Esophagus muscularis mucosa (tissue), 4 donors: ENCODE measurements around the gene PLA2R1. TPM values are rescaled to one million over a fixed set of nuclear protein-coding genes. Genes with fewer than 3 reads are reported as not detected.

Source experiments
- DNase-seq: peaks from one replicate; pipeline ENCODE4 v3.0.0-alpha.2; 2017; ENCODE audit errors: extremely low spot score
- H3K27ac ChIP-seq, 4 donors: fragments of 200-600 bp; sonication (generic); replicated peaks in 1 of 4; 1 replicate in 3 of 4; 2 replicates in 1 of 4; pipeline ENCODE4 v1.5.1; 2016 to 2019; ENCODE audit warnings: mild to moderate bottlenecking in 1 of 4
- H3K27me3 ChIP-seq, 4 donors: fragments of 200-600 bp; sonication (generic); one replicate each; pipeline versions ENCODE4 v1.5.1 to v1.6.0; 2016 to 2019
- H3K36me3 ChIP-seq, 4 donors: fragments of 200-600 bp; sonication (generic); one replicate each; pipeline ENCODE4 v1.5.1; 2016 to 2019
- H3K4me1 ChIP-seq, 4 donors: fragments of 200-600 bp; sonication (generic); one replicate each; pipeline ENCODE4 v1.5.1; 2016 to 2019
- H3K4me3 ChIP-seq, 4 donors: fragments of 200-600 bp; sonication (generic); 1 replicate in 2 of 4; 2 replicates in 2 of 4; pipeline ENCODE4 v1.5.1; 2016 to 2019; ENCODE audit warnings: mild to moderate bottlenecking in 4 of 4, moderate library complexity in 1 of 4
- H3K9me3 ChIP-seq, 4 donors: fragments of 200-600 bp; sonication (generic); 1 replicate in 3 of 4; 2 replicates in 1 of 4; pipeline ENCODE4 v1.5.1; 2016 to 2019
- CTCF ChIP-seq, 3 experiments: fragments of 200-600 bp in 2 of 3; fragments of 450-650 bp in 1 of 3; sonication (generic) in 2 of 3; IDR thresholded peaks; one replicate each; pipeline ENCODE4 v1.5.1; 2017 to 2019; ENCODE audit warnings: antibody characterized with exemption in 3 of 3, mild to moderate bottlenecking in 2 of 3, moderate library complexity in 1 of 3
- EP300 ChIP-seq: sonication (generic); formaldehyde crosslinking; IDR thresholded peaks from one replicate; pipeline ENCODE4 v1.6.1; 2017; ENCODE audit warnings: antibody characterized with exemption
- POLR2A ChIP-seq: fragments of 450-650 bp; IDR thresholded peaks from one replicate; pipeline ENCODE4 v1.6.1; 2017; ENCODE audit warnings: antibody characterized with exemption, moderate library complexity, mild to moderate bottlenecking, low read depth
- POLR2AphosphoS5 ChIP-seq, 2 donors: sonication (generic); formaldehyde crosslinking; IDR thresholded peaks; one replicate each; pipeline ENCODE4 v1.6.1; 2017; ENCODE audit warnings: antibody characterized with exemption in 2 of 2
- WGBS: methylation state at CpG from one replicate; pipeline ENCODE4 v1.1.5; 2018; 5-methylcytosine and 5-hydroxymethylcytosine counted together
- intact Hi-C: fragments of 100-400 bp; cut with DNase I; formaldehyde crosslinking; loops from one replicate; pipeline ENCODE4 v1.15.1; 2023
- total RNA-seq, 4 donors: library from RNA; depleted of rRNA; stranded (reverse); fragments of >200 nt; gene quantifications; one replicate each; pipeline versions ENCODE4 v1.1.0 to v1.2.1, GENCODE V29; 2016

Gene PLA2R1
- total RNA-seq, 4 donors from 2014 or later: 2.8 to 6.4 (median 5.1) TPM

- Histone ChIP-seq H3K9me3 (no peaks in the 10 kb centered on the region), H3K4me3 (no peak overlapping the region), H3K36me3 (peaks cover 0 to 10% (median 3%) of the 10 kb centered on the region in 4 donors), H3K27ac (no peak overlapping the region), H3K27me3 (no peaks in the 10 kb centered on the region), H3K4me1 (peaks cover 0 to 10% (median 9%) of the 10 kb centered on the region in 4 donors)
- no peak for TF ChIP-seq CTCF (IDR thresholded peaks at IDR 0.05)
- no peak for TF ChIP-seq POLR2A
- no peak for TF ChIP-seq POLR2AphosphoS5 (IDR thresholded peaks at IDR 0.05)
- TF ChIP-seq EP300: no peak
- 98% methylated on average over 4 of the region's 4 CpGs for WGBS
- no peak for DNase-seq
- intact Hi-C loops: no loop called here
Measured at GRCh38 chr2:159988412-159988970, 73.9 kb downstream of the PLA2R1 start.

DNA sequence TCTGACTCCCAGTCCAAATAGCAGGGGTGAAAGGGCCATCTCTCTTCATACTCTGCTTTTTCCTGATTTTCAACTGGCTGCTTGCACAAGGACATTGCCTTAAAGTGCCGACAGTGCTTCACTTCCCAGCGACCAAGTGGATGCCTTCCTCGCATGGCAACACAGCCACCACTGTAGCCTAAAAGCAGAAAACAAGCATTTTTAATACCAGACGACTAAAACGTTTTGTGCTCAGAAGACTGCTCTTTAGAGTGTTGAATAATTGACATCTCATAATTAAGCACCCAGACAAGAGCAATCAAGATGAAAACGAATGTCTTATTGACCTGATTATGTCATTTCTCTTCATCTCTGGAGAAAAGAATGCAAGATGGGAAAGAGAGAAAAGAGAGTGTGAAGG is 75.2 kb downstream of the PLA2R1 start:
- Histone ChIP-seq H3K27ac (no peak overlapping the region), H3K4me3 (no peak overlapping the region), H3K27me3 (no peaks in the 10 kb centered on the region), H3K9me3 (no peaks in the 10 kb centered on the region), H3K36me3 (peaks cover 0 to 10% (median 3%) of the 10 kb centered on the region in 4 donors), H3K4me1 (peaks cover 2 to 24% (median 21%) of the 10 kb centered on the region in 4 donors)
- no peak for DNase-seq
- WGBS: 84% methylated on average over 6 of the region's 6 CpGs
- intact Hi-C loops: no loop called here
- no peak for TF ChIP-seq EP300
- TF ChIP-seq POLR2A: no peak
- no peak for TF ChIP-seq CTCF (IDR thresholded peaks at IDR 0.05)
- no peak for TF ChIP-seq POLR2AphosphoS5 (IDR thresholded peaks at IDR 0.05)

DNA sequence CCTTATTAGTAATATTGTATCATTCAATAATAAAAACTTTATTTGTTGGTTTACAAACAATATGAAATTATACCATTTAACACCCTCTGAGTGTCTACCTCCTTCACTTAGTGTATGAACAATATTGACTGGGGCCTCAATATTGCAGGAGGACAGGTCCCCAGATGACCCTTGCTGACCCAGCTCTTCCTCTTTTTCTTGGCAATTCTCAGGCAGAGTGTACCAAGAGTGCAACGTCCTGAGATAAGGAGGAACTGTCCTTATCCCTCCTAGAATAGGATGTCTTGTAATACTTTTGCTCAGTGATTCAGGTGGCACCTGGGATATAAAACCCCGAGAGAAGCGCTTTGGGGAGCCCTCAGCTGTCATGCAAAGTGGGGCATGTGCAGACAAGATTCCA is 76.8 kb downstream of the PLA2R1 start:
- peaks cover 0 to 10% (median 3%) of the 10 kb centered on the region in 4 donors for H3K36me3 ChIP-seq
- DNase-seq: no peak
- H3K4me1 ChIP-seq: peaks cover 3 to 29% (median 27%) of the 10 kb centered on the region in 4 donors
- 93% methylated on average over 3 of the region's 3 CpGs for WGBS
- H3K27ac ChIP-seq: no peak overlapping the region
- no peaks in the 10 kb centered on the region for H3K27me3 ChIP-seq
- no peaks in the 10 kb centered on the region for H3K9me3 ChIP-seq
- H3K4me3 ChIP-seq: no peak overlapping the region
- TF ChIP-seq EP300 (no peak), CTCF (IDR thresholded peaks at IDR 0.05) (no peak), POLR2AphosphoS5 (IDR thresholded peaks at IDR 0.05) (no peak), POLR2A (no peak)
- intact Hi-C loops: no loop called here

GRCh38 chr2:159984034-159984433 is 78.4 kb downstream of the PLA2R1 start:
- intact Hi-C loops: no loop called here
- TF ChIP-seq POLR2AphosphoS5 (IDR thresholded peaks at IDR 0.05) (no peak), CTCF (IDR thresholded peaks at IDR 0.05) (no peak), EP300 (no peak), POLR2A (no peak)
- no peak for DNase-seq

More at GRCh38 chr2:159984034-159984433, 78.4 kb downstream of the PLA2R1 start:
- H3K9me3 ChIP-seq: no peaks in the 10 kb centered on the region
- no peak overlapping the region for H3K27ac ChIP-seq
- no peak overlapping the region for H3K4me3 ChIP-seq
- peaks cover 3 to 29% (median 27%) of the 10 kb centered on the region in 4 donors for H3K4me1 ChIP-seq
- H3K27me3 ChIP-seq: no peaks in the 10 kb centered on the region
- H3K36me3 ChIP-seq: peaks cover 0 to 10% (median 3%) of the 10 kb centered on the region in 4 donors
